HG03097 (cell line): Measurements from ENCODE around the gene FSIP2.
"Not testable (repeated sequence)": the region's sequence is repeated elsewhere in the genome, so short reads cannot be mapped to it uniquely, and the experiment has no call there.

ENCODE experiments used
- ATAC-seq: cut with Tn5 transposase; IDR thresholded peaks from one replicate; pipeline ENCODE4 v1.9.1; 2021; ENCODE audit not compliant: unreplicated experiment, low FRiP score

Gene FSIP2

GRCh38 chr2:185806783-185807182 lies 68.2 kb downstream of the FSIP2 start:
- no peak for ATAC-seq

- no peak for ATAC-seq
These were observed 68.7 kb downstream of the FSIP2 start for GRCh38 chr2:185807351-185807750.

DNA sequence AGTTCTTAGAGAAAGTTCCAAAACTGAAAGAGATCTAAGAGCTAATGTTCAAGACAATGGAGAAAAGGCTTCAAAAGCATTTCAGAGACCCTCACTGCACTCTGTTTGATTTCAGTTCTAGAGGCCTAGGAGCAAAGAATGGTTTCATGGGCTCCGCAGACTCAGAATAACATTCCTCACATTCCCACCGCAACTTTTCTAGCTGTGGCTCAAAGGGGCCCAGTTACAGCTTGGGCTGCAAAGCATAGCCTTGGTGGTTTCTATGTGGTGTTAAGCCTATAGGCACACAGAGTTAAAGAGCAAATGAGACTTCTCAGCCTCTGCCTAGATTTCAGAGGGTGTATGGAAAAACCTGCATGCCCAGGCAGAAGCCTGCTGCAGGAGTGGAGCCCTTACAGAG lies 73.0 kb downstream of the FSIP2 start:
- no peak for ATAC-seq

DNA sequence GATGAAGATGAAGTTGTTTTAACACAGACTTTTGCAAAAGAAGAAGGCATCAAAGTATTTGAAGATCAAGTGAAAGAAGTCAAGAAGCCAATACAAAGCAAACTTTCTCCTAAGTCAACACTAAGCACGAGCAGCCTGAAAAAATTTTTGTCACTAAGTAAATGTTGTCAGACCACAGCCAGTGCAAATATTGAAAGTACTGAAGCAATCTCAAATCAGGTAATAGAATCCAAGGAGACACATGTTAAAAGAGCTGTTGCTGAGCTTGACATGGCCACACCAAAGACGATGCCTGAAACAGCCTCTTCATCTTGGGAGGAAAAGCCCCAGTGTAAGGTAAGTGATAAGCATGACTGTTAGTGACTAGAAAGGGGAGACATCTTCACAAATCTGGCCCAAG lies 75.1 kb downstream of the FSIP2 start:
- no peak for ATAC-seq

DNA sequence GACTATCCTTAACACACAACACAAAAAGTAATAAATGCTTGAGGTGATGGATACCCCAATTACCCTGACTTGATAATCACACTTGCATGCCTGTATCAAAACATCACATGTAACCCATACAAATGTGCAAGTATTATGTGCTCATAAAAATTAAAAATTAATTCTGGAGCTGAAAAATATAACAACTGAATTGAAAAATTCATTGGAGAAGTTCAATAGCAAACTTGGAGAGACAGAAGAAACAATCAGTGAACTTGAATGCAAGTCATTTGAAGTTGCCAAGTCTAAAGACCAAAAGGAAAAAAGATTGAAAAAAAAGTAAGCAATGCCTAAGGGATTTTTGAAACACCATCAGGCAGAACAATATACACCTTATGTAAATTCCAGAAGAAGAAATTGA lies 79.4 kb downstream of the FSIP2 start:
- ATAC-seq, result no peak

DNA sequence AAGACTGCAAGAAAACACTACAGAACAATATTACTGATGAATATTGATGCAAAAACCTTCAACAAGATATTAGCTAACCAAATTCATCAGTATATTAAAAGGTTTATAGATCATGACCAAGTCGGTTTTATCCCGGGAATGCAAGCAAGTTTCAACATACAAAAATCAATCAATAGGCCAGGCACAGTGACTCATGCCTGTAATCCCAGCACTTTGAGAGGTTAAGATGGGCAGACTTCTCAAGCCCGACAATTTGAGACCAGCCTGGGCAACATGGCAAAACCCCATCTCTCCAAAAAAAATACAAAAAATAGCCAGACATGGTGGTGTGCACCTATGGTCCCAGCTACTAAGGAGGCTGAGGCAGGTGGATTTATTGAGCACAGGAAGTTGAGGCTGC lies 82.9 kb downstream of the FSIP2 start:
- ATAC-seq, result no peak

DNA sequence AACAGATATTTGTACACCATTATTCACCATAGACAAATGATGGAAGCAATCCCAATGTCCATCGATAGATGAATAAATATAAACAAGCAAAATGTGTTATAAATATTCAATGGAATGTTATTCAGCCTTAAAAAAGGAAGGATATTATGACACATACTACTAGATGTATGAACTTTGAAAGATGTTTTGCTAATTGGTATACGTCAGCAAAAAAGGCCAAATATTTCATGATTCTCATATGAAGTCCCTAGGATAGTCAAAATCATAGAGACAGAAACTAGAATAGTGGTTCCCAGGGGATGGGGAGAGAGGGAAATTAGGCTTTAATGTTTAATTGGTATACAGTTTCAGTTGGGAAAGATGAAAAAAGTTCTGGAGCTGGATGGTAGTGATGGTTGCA lies 85.2 kb downstream of the FSIP2 start:
- ATAC-seq, result no peak

GRCh38 chr2:185825557-185825956 lies 87.0 kb downstream of the FSIP2 start:
- no peak for ATAC-seq

DNA sequence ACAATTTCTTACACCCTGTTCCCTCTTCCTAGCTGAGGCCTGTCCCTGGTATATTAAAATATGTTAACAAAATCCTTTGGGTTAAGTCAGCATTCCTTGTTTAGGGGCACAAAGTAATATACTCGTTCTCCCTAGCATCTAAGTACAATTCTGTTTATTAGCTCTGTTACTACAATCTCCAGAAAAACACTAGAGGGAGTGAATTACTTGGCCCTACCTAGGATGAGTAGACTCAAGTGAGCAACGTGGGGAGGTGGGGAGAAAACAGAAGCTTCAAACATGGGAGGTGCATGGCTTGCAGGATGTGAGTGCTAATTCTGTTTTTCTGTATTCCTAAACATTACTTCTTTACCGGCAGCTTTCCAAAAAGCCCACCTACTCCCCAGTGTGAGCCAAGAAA lies 89.7 kb downstream of the FSIP2 start:
- ATAC-seq, result no peak

GRCh38 chr2:185833864-185834263 lies 95.3 kb downstream of the FSIP2 start:
- ATAC-seq, result no peak

- ATAC-seq, result no peak
These were observed 97.4 kb downstream of the FSIP2 start for GRCh38 chr2:185835974-185836373.

- ATAC-seq, result no peak
These were observed 116.3 kb downstream of the FSIP2 start for GRCh38 chr2:185854885-185855284.

- no peak for ATAC-seq
These were observed 119.1 kb downstream of the FSIP2 start for GRCh38 chr2:185857691-185858090.

DNA sequence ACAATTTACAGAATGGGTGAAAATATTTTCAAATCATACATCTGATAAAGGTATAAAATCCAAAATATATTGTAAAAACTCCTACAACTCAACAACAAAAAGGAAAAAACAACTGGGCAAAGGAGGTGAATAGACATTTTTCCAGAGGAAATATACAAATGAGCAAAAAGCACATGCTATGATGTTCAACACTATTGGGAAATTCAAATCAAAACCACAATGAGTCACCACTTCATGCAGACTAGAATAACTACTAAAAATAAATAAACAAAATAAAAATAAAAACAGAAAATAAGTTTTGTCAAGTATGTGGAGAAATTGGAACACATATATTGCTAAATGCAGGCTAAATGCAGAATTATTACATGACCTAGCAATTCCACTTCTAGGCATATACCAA lies 120.9 kb downstream of the FSIP2 start:
- ATAC-seq, result no peak

- ATAC-seq, result no peak
These were observed 121.7 kb downstream of the FSIP2 start for GRCh38 chr2:185860321-185860720.

GRCh38 chr2:185862657-185863398 lies 124.2 kb downstream of the FSIP2 start:
- no peak for ATAC-seq

GRCh38 chr2:185864468-185865260 lies 126.1 kb downstream of the FSIP2 start:
- ATAC-seq, result not testable (repeated sequence)

- ATAC-seq, result no peak
These were observed 136.7 kb downstream of the FSIP2 start for GRCh38 chr2:185875136-185875931.

- ATAC-seq, result no peak
These were observed 137.6 kb downstream of the FSIP2 start for GRCh38 chr2:185876234-185876633.

DNA sequence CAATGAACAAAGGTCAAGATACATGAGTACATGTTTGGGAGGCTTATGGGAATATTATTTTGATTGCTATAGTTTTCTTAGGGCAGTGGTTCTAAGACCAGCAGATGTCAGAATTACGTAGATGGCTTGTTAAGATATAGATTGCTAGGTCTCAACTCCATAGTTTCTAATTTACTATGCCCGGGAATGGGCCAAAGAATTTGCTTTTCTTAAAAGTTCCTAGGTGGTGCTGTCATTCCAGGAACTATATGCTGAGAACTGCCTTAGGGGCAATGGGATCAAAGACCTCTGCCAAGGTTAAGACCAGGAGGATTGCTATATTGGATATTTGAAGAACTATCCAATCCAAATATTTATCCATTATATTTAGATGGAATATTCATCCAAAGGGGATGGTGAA lies 141.8 kb downstream of the FSIP2 start:
- ATAC-seq, result no peak
